CD4-positive, alpha-beta memory T cell (primary cell): ENCODE measurements around the gene TNFRSF18. TPM values are rescaled to one million over a fixed set of nuclear protein-coding genes. Genes with fewer than 3 reads are reported as not detected.

Experiments used
- CTCF ChIA-PET: fragments of 350-600 bp; sonication (Branson Sonifier 250); formaldehyde crosslinking; loops from one replicate; lab custom pipeline; 2021; ENCODE audit warnings: inconsistent platforms; ENCODE audit not compliant: partially characterized antibody; lab: Charles Lee
- POLR2A ChIA-PET: fragments of 350-600 bp; sonication (Branson Sonifier 250); formaldehyde crosslinking; loops from one replicate; lab custom pipeline; 2021; ENCODE audit not compliant: partially characterized antibody; lab: Charles Lee
- DNase-seq, 5 donors: peaks; one replicate each; pipeline versions ENCODE4 v3.0.0 to v3.0.0-alpha.2; 2020 to 2022; ENCODE audit warnings: mixed read lengths in 1 of 5
- H3K27ac ChIP-seq: one replicate; pipeline ENCODE4 v1.7.0; 2013; ENCODE audit warnings: low read depth, low read length
- H3K27me3 ChIP-seq: 2 replicates; pipeline ENCODE4 v1.7.0; 2013; ENCODE audit warnings: mild to moderate bottlenecking, low read length, moderate library complexity; ENCODE audit not compliant: insufficient read depth
- H3K36me3 ChIP-seq: 2 replicates; pipeline ENCODE4 v1.7.0; 2013; ENCODE audit warnings: mild to moderate bottlenecking, low read length, moderate library complexity; ENCODE audit not compliant: insufficient read depth
- H3K4me1 ChIP-seq: 2 replicates; pipeline ENCODE4 v1.7.0; 2013; ENCODE audit warnings: mild to moderate bottlenecking, low read length, moderate library complexity; ENCODE audit not compliant: insufficient read depth
- H3K4me3 ChIP-seq, 2 donors: one replicate each; pipeline ENCODE4 v1.7.0; 2013; ENCODE audit warnings: low read length in 2 of 2, mild to moderate bottlenecking in 1 of 2
- H3K9me3 ChIP-seq, 2 donors: one replicate each; pipeline ENCODE4 v1.7.0; 2013; ENCODE audit warnings: low read length in 2 of 2, control low read depth in 1 of 2; ENCODE audit not compliant: control insufficient read depth in 1 of 2
- H3K27ac Mint-ChIP-seq, 7 donors: one replicate each; pipeline ENCODE4 v1.8.0; 2020 to 2021; ENCODE audit warnings: mixed read lengths in 7 of 7, mild to moderate bottlenecking in 6 of 7, inconsistent platforms in 3 of 7, moderate library complexity in 3 of 7
- H3K27me3 Mint-ChIP-seq, 2 donors: one replicate each; pipeline ENCODE4 v1.8.0; 2020 to 2021; ENCODE audit warnings: mixed read lengths in 2 of 2
- H3K36me3 Mint-ChIP-seq, 2 donors: one replicate each; pipeline ENCODE4 v1.8.0; 2020 to 2021; ENCODE audit warnings: mixed read lengths in 2 of 2, inconsistent platforms in 1 of 2, mild to moderate bottlenecking in 1 of 2
- H3K4me1 Mint-ChIP-seq, 4 donors: one replicate each; pipeline ENCODE4 v1.8.0; 2020 to 2021; ENCODE audit warnings: mixed read lengths in 4 of 4, mild to moderate bottlenecking in 1 of 4
- H3K4me3 Mint-ChIP-seq, 8 donors: one replicate each; pipeline ENCODE4 v1.8.0; 2020 to 2021; ENCODE audit warnings: mixed read lengths in 8 of 8, mild to moderate bottlenecking in 7 of 8, moderate library complexity in 6 of 8, inconsistent platforms in 3 of 8
- H3K9me3 Mint-ChIP-seq, 8 donors: one replicate each; pipeline ENCODE4 v1.8.0; 2020 to 2021; ENCODE audit warnings: mixed read lengths in 8 of 8, mild to moderate bottlenecking in 5 of 8, inconsistent platforms in 3 of 8, moderate library complexity in 1 of 8
- intact Hi-C: fragments of 100-400 bp; cut with micrococcal nuclease; formaldehyde crosslinking; loops from one replicate; pipeline ENCODE4 v1.15.1; 2023
- polyA plus RNA-seq, 2 donors: library from polyadenylated mRNA; unstranded; fragments of 300-500 nt; fragmentation: Illumina TruSeq; gene quantifications; one replicate each; pipeline ENCODE4 v1.2.3, GENCODE V29; 2021
- total RNA-seq, 2 experiments: library from RNA; stranded (reverse); gene quantifications; one replicate each; pipeline ENCODE4 v1.2.3, GENCODE V29; 2021

Gene TNFRSF18
- total and polyA plus RNA-seq, 4 experiments from 2014 or later = 8.0 to 27.1 (median 15.4) TPM

GRCh38 chr1:1173793-1174415 is 32.5 kb downstream of the TNFRSF18 start, which contains the start of gene TTLL10:
TTLL10 (plus strand) TSS chr1:1173880; CDS start chr1:1179216, 5,336 bp downstream.
- DNase-seq = peak; percentile 67 to 81 (median 71)
- H3K36me3 ChIP-seq = no peaks in the 10 kb centered on the region
- Mint-ChIP-seq H3K4me3 (peak within 1 kb of the TSS; percentile 4 to 48 (median 38)), H3K36me3 (no peaks in the 10 kb centered on the region), H3K4me1 (peaks cover 7 to 37% (median 13%) of the 10 kb centered on the region in 4 donors), H3K27me3 (peaks cover 2 to 8% of the 10 kb centered on the region in 2 donors), H3K27ac (peak within 1 kb of the TSS in 5 of 7 donors; percentile 46 to 86 (median 73)), H3K9me3 (peaks cover 0 to 2% (median 0%) of the 10 kb centered on the region in 8 donors)
- no peak within 1 kb of the TSS for H3K4me3 ChIP-seq
- CTCF ChIA-PET = interaction anchor here (1.6 kb wide), 1 partner anchor 51 kb away, joined by 7 read pairs; no protein-coding TSS in a partner anchor
- no peaks in the 10 kb centered on the region for H3K27me3 ChIP-seq
- intact Hi-C loops = no loop called here
- H3K9me3 ChIP-seq = no peaks in the 10 kb centered on the region
- peak within 1 kb of the TSS; percentile 43 for H3K27ac ChIP-seq
- POLR2A ChIA-PET = interaction anchor here (1.0 kb wide), 1 partner anchor 205 kb away, joined by 4 read pairs; no protein-coding TSS in a partner anchor
- peaks cover 47% of the 10 kb centered on the region for H3K4me1 ChIP-seq

GRCh38 chr1:1173061-1173792 is 33.2 kb downstream of the TNFRSF18 start:
- H3K27me3 ChIP-seq = no peaks in the 10 kb centered on the region
- no peak overlapping the region for H3K4me3 ChIP-seq
- POLR2A ChIA-PET = interaction anchor here (1.0 kb wide), 1 partner anchor 205 kb away, joined by 4 read pairs; no protein-coding TSS in a partner anchor
- no peaks in the 10 kb centered on the region for H3K9me3 ChIP-seq
- Mint-ChIP-seq H3K9me3 (peaks cover 0 to 2% (median 0%) of the 10 kb centered on the region in 8 donors), H3K4me3 (peak overlapping the region in 7 of 8 donors; percentile 35 to 48 (median 39)), H3K27me3 (peaks cover 2 to 8% of the 10 kb centered on the region in 2 donors), H3K36me3 (no peaks in the 10 kb centered on the region), H3K4me1 (peaks cover 7 to 37% (median 13%) of the 10 kb centered on the region in 4 donors), H3K27ac (peak overlapping the region in 5 of 7 donors; percentile 22 to 86 (median 61))
- H3K36me3 ChIP-seq = no peaks in the 10 kb centered on the region
- CTCF ChIA-PET = no interaction called here
- intact Hi-C loops = no loop called here
- H3K27ac ChIP-seq = peak overlapping the region; percentile 43
- peaks cover 47% of the 10 kb centered on the region for H3K4me1 ChIP-seq
- peak in 1 of 5 donors; percentile 16 for DNase-seq

- peak overlapping the region in 5 of 8 donors; percentile 21 to 51 (median 46) for H3K4me3 Mint-ChIP-seq
- ChIA-PET POLR2A (interaction anchor here (0.8 to 1.2 kb wide), 2 partner anchors 50 to 61 kb away, joined by 3 read pairs; partner anchors contain the start of gene B3GALT6), CTCF (no interaction called here)
- H3K4me3 ChIP-seq = no peak overlapping the region
- no peaks in the 10 kb centered on the region for H3K9me3 ChIP-seq
- H3K27me3 ChIP-seq = no peaks in the 10 kb centered on the region
- H3K36me3 ChIP-seq = no peaks in the 10 kb centered on the region
- H3K27ac ChIP-seq = no peak overlapping the region
- H3K27ac Mint-ChIP-seq = peak overlapping the region in 4 of 7 donors; percentile 79 to 88 (median 86)
- peak in 3 of 5 donors; percentile 31 to 45 (median 44) for DNase-seq
- no peaks in the 10 kb centered on the region for H3K36me3 Mint-ChIP-seq
- peaks cover 2 to 5% of the 10 kb centered on the region in 2 donors for H3K27me3 Mint-ChIP-seq
- peaks cover 0 to 2% (median 0%) of the 10 kb centered on the region in 8 donors for H3K9me3 Mint-ChIP-seq
- H3K4me1 Mint-ChIP-seq = peaks cover 5 to 34% (median 9%) of the 10 kb centered on the region in 4 donors
- intact Hi-C loops = no loop called here
- H3K4me1 ChIP-seq = peaks cover 47% of the 10 kb centered on the region
Observed at GRCh38 chr1:1171546-1172340, 34.6 kb downstream of the TNFRSF18 start.

GRCh38 chr1:1171161-1171545 is 35.2 kb downstream of the TNFRSF18 start:
- DNase-seq = no peak
- H3K27ac Mint-ChIP-seq = peak overlapping the region in 1 of 7 donors; percentile 57
- H3K36me3 Mint-ChIP-seq = no peaks in the 10 kb centered on the region
- Histone ChIP-seq H3K27ac (no peak overlapping the region), H3K36me3 (no peaks in the 10 kb centered on the region), H3K9me3 (no peaks in the 10 kb centered on the region), H3K4me3 (no peak overlapping the region), H3K27me3 (no peaks in the 10 kb centered on the region), H3K4me1 (peaks cover 47% of the 10 kb centered on the region)
- POLR2A ChIA-PET = interaction anchor here (1.2 kb wide), 1 partner anchor 49 kb away, joined by 3 read pairs; no protein-coding TSS in a partner anchor
- peaks cover 0 to 2% (median 0%) of the 10 kb centered on the region in 8 donors for H3K9me3 Mint-ChIP-seq
- no peak overlapping the region for H3K4me3 Mint-ChIP-seq
- CTCF ChIA-PET = no interaction called here
- peaks cover 2 to 5% of the 10 kb centered on the region in 2 donors for H3K27me3 Mint-ChIP-seq
- H3K4me1 Mint-ChIP-seq = peaks cover 4 to 31% (median 9%) of the 10 kb centered on the region in 4 donors
- intact Hi-C loops = no loop called here

GRCh38 chr1:1170215-1171091 is 35.9 kb downstream of the TNFRSF18 start:
- H3K4me3 ChIP-seq = no peak overlapping the region
- no peaks in the 10 kb centered on the region for H3K36me3 ChIP-seq
- no peaks in the 10 kb centered on the region for H3K27me3 ChIP-seq
- peaks cover 5 to 28% (median 9%) of the 10 kb centered on the region in 4 donors for H3K4me1 Mint-ChIP-seq
- POLR2A ChIA-PET = interaction anchor here (1.1 to 1.2 kb wide), 2 partner anchors 12 to 48 kb away, joined by 3 read pairs; no protein-coding TSS in a partner anchor
- intact Hi-C loops = no loop called here
- H3K4me1 ChIP-seq = peaks cover 47% of the 10 kb centered on the region
- H3K9me3 Mint-ChIP-seq = peaks cover 0 to 2% (median 0%) of the 10 kb centered on the region in 8 donors
- CTCF ChIA-PET = no interaction called here
- no peaks in the 10 kb centered on the region for H3K9me3 ChIP-seq
- H3K36me3 Mint-ChIP-seq = no peaks in the 10 kb centered on the region
- no peak for DNase-seq
- no peak overlapping the region for H3K27ac Mint-ChIP-seq
- H3K4me3 Mint-ChIP-seq = peak overlapping the region in 3 of 8 donors; percentile 10 to 60 (median 35)
- H3K27me3 Mint-ChIP-seq = peaks cover 2 to 5% of the 10 kb centered on the region in 2 donors
- H3K27ac ChIP-seq = no peak overlapping the region
